Urinary bladder (tissue), 4 donors: Measurements from ENCODE around the gene LRRC1. TPM values are rescaled to one million over a fixed set of nuclear protein-coding genes. Genes with fewer than 3 reads are reported as not detected.

Source experiments
- DNase-seq: peaks from one replicate; pipeline ENCODE4 v3.0.0-alpha.2; 2015; ENCODE audit errors: extremely low spot score
- H3K27ac ChIP-seq: one replicate; pipeline ENCODE4 v1.5.1; 2013; ENCODE audit warnings: low read depth, mild to moderate bottlenecking, moderate library complexity
- H3K36me3 ChIP-seq: one replicate; pipeline ENCODE4 v1.6.1; 2013; ENCODE audit warnings: mild to moderate bottlenecking, moderate library complexity; ENCODE audit not compliant: insufficient read depth
- H3K4me1 ChIP-seq: one replicate; pipeline ENCODE4 v1.6.1; 2013; ENCODE audit warnings: mild to moderate bottlenecking, moderate library complexity; ENCODE audit not compliant: insufficient read depth
- H3K4me3 ChIP-seq: one replicate; pipeline ENCODE4 v1.5.1; 2013; ENCODE audit warnings: low read depth, low read length
- WGBS: extraction: QIAGEN DNeasy Blood & Tissue Kit; methylation state at CpG from one replicate; pipeline ENCODE4 v1.1.7; 2013; 5-methylcytosine and 5-hydroxymethylcytosine counted together
- polyA plus RNA-seq: library from polyadenylated mRNA; stranded (reverse); fragments of 200-250 nt; gene quantifications from one replicate; pipeline ENCODE4 v1.2.3, GENCODE V29; 2013
- total RNA-seq: library from RNA; depleted of rRNA; stranded (reverse); fragments of >200 nt; gene quantifications from one replicate; pipeline ENCODE4 v1.2.3, GENCODE V29; 2014
- donor health status: healthy with polysubstance abuse.
- donor health status: healthy.

Gene LRRC1
- total and polyA plus RNA-seq, 2 donors, result 8.3 to 22.7 TPM

DNA sequence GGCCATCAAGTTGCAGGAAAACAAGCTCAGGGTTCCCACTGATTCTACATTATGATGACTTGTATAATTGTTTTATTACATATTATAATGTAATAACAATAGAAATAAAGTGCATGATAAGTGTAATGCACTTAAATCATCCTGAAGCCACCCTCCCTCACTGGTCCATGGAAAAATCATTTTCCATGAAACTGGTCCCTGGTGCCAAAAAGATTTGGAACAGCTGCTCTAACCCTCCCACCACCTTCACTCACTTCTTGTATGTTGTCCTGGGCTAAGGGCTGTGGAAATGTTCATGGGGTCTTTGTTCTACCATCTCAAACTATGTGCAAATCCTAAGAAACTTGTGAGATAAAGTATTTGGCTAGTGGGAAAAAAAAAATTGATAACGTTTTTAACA lies 133.8 kb downstream of the LRRC1 start:
- DNase-seq, result no peak
- WGBS, result 49% methylated on average over 1 of the region's 1 CpG

GRCh38 chr6:53929041-53929820 lies 134.4 kb downstream of the LRRC1 start:
- Histone ChIP-seq H3K4me3 (no peak overlapping the region), H3K36me3 (no peaks in the 10 kb centered on the region), H3K4me1 (no peaks in the 10 kb centered on the region), H3K27ac (no peak overlapping the region)
- DNase-seq, result no peak
- 96% methylated on average over 4 of the region's 4 CpGs for WGBS

More for the DNA sequence above, 133.8 kb downstream of the LRRC1 start:
- Histone ChIP-seq H3K27ac (no peak overlapping the region), H3K4me3 (no peak overlapping the region), H3K36me3 (no peaks in the 10 kb centered on the region), H3K4me1 (no peaks in the 10 kb centered on the region)

GRCh38 chr6:53929821-53930120 lies 135.0 kb downstream of the LRRC1 start:
- no peaks in the 10 kb centered on the region for H3K36me3 ChIP-seq
- DNase-seq, result no peak
- H3K4me1 ChIP-seq, result no peaks in the 10 kb centered on the region
- no peak overlapping the region for H3K27ac ChIP-seq
- WGBS, result 92% methylated on average over 6 of the region's 6 CpGs
- no peak overlapping the region for H3K4me3 ChIP-seq

DNA sequence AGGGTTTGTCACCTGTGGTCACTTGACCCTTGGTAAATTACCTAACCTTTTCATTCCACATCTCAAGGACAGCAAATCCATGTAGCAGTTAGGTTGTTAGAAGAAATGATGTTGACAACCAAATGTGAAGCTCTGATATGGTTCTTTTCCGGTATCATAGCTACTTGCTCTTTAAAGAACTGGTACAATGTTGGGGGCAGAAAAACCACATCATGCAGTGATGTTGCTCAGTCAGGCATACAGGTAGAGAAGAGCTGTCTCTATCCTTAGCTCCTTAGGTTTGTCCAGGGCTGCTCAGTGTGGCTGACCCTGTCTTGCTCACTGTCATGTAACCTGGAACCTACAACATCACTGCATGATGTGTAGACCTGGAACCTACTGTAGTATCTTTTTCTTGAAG lies 135.5 kb downstream of the LRRC1 start:
- Histone ChIP-seq H3K27ac (no peak overlapping the region), H3K4me1 (no peaks in the 10 kb centered on the region), H3K36me3 (no peaks in the 10 kb centered on the region), H3K4me3 (no peak overlapping the region)
- no peak for DNase-seq
- 99% methylated on average over 1 of the region's 1 CpG for WGBS

DNA sequence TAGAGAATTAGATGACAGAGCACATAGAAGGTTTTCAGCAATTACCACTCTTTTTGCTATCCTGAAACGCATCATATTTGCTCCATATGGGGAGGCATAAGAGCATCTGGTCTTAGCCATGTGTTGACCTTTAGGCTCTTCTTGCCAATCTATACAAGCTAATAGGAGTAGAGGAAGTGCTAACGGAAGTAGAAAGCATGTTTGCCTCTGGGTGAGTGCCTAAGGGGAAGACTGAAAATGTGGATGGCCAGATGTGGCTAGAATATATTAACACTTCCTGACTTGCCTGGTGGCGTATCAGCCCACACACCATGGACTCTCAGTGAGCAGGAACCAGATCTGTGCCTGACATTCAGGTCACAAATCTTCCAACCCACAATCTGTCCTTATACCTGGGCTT lies 136.3 kb downstream of the LRRC1 start:
- Histone ChIP-seq H3K4me1 (no peaks in the 10 kb centered on the region), H3K27ac (no peak overlapping the region), H3K4me3 (no peak overlapping the region), H3K36me3 (no peaks in the 10 kb centered on the region)
- no peak for DNase-seq
- WGBS, result 77% methylated on average over 3 of the region's 3 CpGs

- no peak for DNase-seq
- no peak overlapping the region for H3K4me3 ChIP-seq
- H3K4me1 ChIP-seq, result no peaks in the 10 kb centered on the region
- 67% methylated on average over 2 of the region's 2 CpGs for WGBS
- H3K36me3 ChIP-seq, result no peaks in the 10 kb centered on the region
- no peak overlapping the region for H3K27ac ChIP-seq
These were observed 137.7 kb downstream of the LRRC1 start for GRCh38 chr6:53932516-53932915.

DNA sequence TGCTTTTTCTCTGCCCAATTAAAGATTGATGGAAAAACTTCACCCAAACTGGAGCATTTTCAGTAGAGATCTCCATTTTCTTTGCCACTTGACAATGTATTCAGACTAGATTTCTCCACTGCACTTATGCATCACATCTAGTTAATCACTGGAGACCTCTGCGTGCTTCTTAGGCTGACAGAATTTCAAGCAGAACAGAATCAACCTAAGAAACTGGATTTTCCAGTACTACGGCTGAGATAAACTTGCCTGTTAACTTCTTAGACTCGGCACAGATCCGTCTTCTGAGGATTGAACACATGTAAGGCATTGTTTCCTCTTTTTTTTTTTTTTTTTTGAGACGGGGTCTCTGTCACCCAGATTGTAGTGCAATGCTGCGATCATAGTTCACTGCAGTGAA lies 139.2 kb downstream of the LRRC1 start:
- no peaks in the 10 kb centered on the region for H3K4me1 ChIP-seq
- DNase-seq, result no peak
- no peaks in the 10 kb centered on the region for H3K36me3 ChIP-seq
- H3K27ac ChIP-seq, result no peak overlapping the region
- WGBS, result 88% methylated on average over 6 of the region's 6 CpGs
- no peak overlapping the region for H3K4me3 ChIP-seq

DNA sequence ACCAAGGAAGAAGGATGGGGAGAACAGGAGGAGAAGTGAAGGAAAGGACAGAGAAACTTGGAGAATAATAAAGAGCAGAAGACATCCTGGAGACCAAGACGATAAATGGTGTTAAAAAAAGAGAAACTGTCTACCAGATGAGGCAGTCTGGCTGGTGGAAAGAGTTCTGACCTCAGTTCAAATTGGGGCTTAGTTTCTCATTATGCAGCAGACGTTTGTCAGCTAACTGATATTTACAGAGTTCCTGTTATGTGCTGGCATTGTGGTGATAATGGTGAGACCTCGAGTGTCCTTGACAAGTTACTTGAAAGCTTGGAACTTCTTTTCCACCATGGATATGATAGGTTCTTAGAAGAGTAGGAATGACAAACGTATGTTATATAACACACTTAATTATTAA lies 142.7 kb downstream of the LRRC1 start:
- Histone ChIP-seq H3K4me1 (no peaks in the 10 kb centered on the region), H3K27ac (no peak overlapping the region), H3K4me3 (no peak overlapping the region), H3K36me3 (no peaks in the 10 kb centered on the region)
- WGBS, result 51% methylated on average over 4 of the region's 4 CpGs
- DNase-seq, result no peak

GRCh38 chr6:53938810-53939209 lies 144.0 kb downstream of the LRRC1 start:
- H3K36me3 ChIP-seq, result no peaks in the 10 kb centered on the region

GRCh38 chr6:53939830-53940229 lies 145.0 kb downstream of the LRRC1 start:
- DNase-seq, result no peak
- no peak overlapping the region for H3K4me3 ChIP-seq
- 85% methylated on average over 3 of the region's 3 CpGs for WGBS
- H3K4me1 ChIP-seq, result no peaks in the 10 kb centered on the region
- H3K27ac ChIP-seq, result no peak overlapping the region
- H3K36me3 ChIP-seq, result no peaks in the 10 kb centered on the region

More at GRCh38 chr6:53938810-53939209, 144.0 kb downstream of the LRRC1 start:
- H3K4me1 ChIP-seq, result no peaks in the 10 kb centered on the region
- no peak for DNase-seq
- WGBS, result 58% methylated on average over 1 of the region's 1 CpG
- no peak overlapping the region for H3K4me3 ChIP-seq
- no peak overlapping the region for H3K27ac ChIP-seq

GRCh38 chr6:53943395-53943794 lies 148.6 kb downstream of the LRRC1 start:
- DNase-seq, result no peak
- H3K27ac ChIP-seq, result no peak overlapping the region

GRCh38 chr6:53944091-53944490 lies 149.3 kb downstream of the LRRC1 start:
- Histone ChIP-seq H3K4me1 (no peaks in the 10 kb centered on the region), H3K27ac (no peak overlapping the region), H3K36me3 (no peaks in the 10 kb centered on the region), H3K4me3 (no peak overlapping the region)
- DNase-seq, result no peak
- WGBS, result 56% methylated on average over 4 of the region's 4 CpGs

More at GRCh38 chr6:53943395-53943794, 148.6 kb downstream of the LRRC1 start:
- no peaks in the 10 kb centered on the region for H3K36me3 ChIP-seq
- no peaks in the 10 kb centered on the region for H3K4me1 ChIP-seq
- no peak overlapping the region for H3K4me3 ChIP-seq
- 34% methylated on average over 2 of the region's 2 CpGs for whole genome bisulfite sequencing

GRCh38 chr6:53944543-53944942 lies 149.7 kb downstream of the LRRC1 start:
- DNase-seq, result no peak
- no peaks in the 10 kb centered on the region for H3K36me3 ChIP-seq
- H3K27ac ChIP-seq, result no peak overlapping the region
- WGBS, result 78% methylated on average over 5 of the region's 5 CpGs
- H3K4me3 ChIP-seq, result no peak overlapping the region
- H3K4me1 ChIP-seq, result no peaks in the 10 kb centered on the region

GRCh38 chr6:53945765-53946407 lies 151.1 kb downstream of the LRRC1 start:
- Histone ChIP-seq H3K4me1 (no peaks in the 10 kb centered on the region), H3K36me3 (no peaks in the 10 kb centered on the region), H3K4me3 (no peak overlapping the region), H3K27ac (no peak overlapping the region)
- WGBS, result 88% methylated on average over 4 of the region's 4 CpGs
- no peak for DNase-seq
